Keratinocyte (primary cell): ENCODE data around the gene PSMB7. TPM values are rescaled to one million over a fixed set of nuclear protein-coding genes. Genes with fewer than 3 reads are reported as not detected.

Experiments used
- DNase-seq: peaks from one replicate; pipeline ENCODE4 v3.0.0-alpha.2; 2011; ENCODE audit warnings: low read depth, missing footprints, low spot score
- FAIRE-seq: peaks from 2 replicates; lab custom pipeline; 2011; peaks lifted over from hg19 to GRCh38; lab: Jason Lieb, UNC
- H2AFZ ChIP-seq: 2 replicates; pipeline ENCODE4 v1.6.0; 2012; ENCODE audit warnings: low read length, control low read depth, inconsistent platforms; ENCODE audit not compliant: control insufficient read depth
- H3K27ac ChIP-seq: 2 replicates; pipeline ENCODE4 v1.5.1; 2011; ENCODE audit warnings: low read length; ENCODE audit not compliant: control insufficient read depth, insufficient read depth
- H3K27me3 ChIP-seq: 3 replicates; pipeline ENCODE4 v1.6.0; 2011; ENCODE audit warnings: low read length; ENCODE audit not compliant: control insufficient read depth, insufficient read depth; ENCODE audit errors: extremely low read depth
- H3K36me3 ChIP-seq, 2 experiments: 2 replicates in 1 of 2; 3 replicates in 1 of 2; pipeline ENCODE4 v1.5.1; 2011; ENCODE audit warnings: low read length in 2 of 2, mild to moderate bottlenecking in 1 of 2; ENCODE audit not compliant: control insufficient read depth in 2 of 2, insufficient read depth in 2 of 2; ENCODE audit errors: extremely low read depth in 1 of 2
- H3K4me1 ChIP-seq: 3 replicates; pipeline ENCODE4 v1.5.1; 2011; ENCODE audit warnings: low read length; ENCODE audit not compliant: control insufficient read depth, insufficient read depth; ENCODE audit errors: extremely low read depth
- H3K4me2 ChIP-seq: 3 replicates; pipeline ENCODE4 v1.6.0; 2011; ENCODE audit warnings: low read depth, low read length; ENCODE audit not compliant: control insufficient read depth, insufficient read depth; ENCODE audit errors: extremely low read depth
- H3K4me3 ChIP-seq, 3 experiments: fragments of 200-600 bp in 1 of 3; sonication (generic) in 1 of 3; 2 replicates in 2 of 3; 3 replicates in 1 of 3; pipeline ENCODE4 v1.5.1; 2011 to 2016; ENCODE audit warnings: low read length in 3 of 3, mild to moderate bottlenecking in 3 of 3, control low read depth in 2 of 3, inconsistent platforms in 1 of 3, low read depth in 1 of 3, mixed read lengths in 1 of 3, mixed run types in 1 of 3, moderate library complexity in 1 of 3; ENCODE audit not compliant: control insufficient read depth in 2 of 3, insufficient read depth in 2 of 3; ENCODE audit errors: extremely low read depth in 1 of 3
- H3K79me2 ChIP-seq: 2 replicates; pipeline ENCODE4 v1.6.0; 2012; ENCODE audit warnings: low read length; ENCODE audit not compliant: control insufficient read depth, insufficient read depth
- H3K9ac ChIP-seq: 3 replicates; pipeline ENCODE4 v1.6.0; 2011; ENCODE audit warnings: low read length; ENCODE audit not compliant: control insufficient read depth, insufficient read depth; ENCODE audit errors: extremely low read depth
- H3K9me1 ChIP-seq: 3 replicates; pipeline ENCODE4 v1.6.0; 2011; ENCODE audit warnings: low read length; ENCODE audit not compliant: control insufficient read depth, insufficient read depth; ENCODE audit errors: extremely low read depth
- H3K9me3 ChIP-seq: 2 replicates; pipeline ENCODE4 v1.5.1; 2012; ENCODE audit warnings: low read depth, low read length; ENCODE audit not compliant: control insufficient read depth
- H4K20me1 ChIP-seq: 3 replicates; pipeline ENCODE4 v1.6.0; 2011; ENCODE audit warnings: low read length; ENCODE audit not compliant: control insufficient read depth, insufficient read depth; ENCODE audit errors: extremely low read depth
- CTCF ChIP-seq, 3 experiments: IDR thresholded peaks in 1 of 3; conservative IDR thresholded peaks in 1 of 3; optimal IDR thresholded peaks in 1 of 3; 2 replicates in 2 of 3; 3 replicates in 1 of 3; pipeline versions ENCODE3 to v1.5.1; 2011; ENCODE audit warnings: low read length in 3 of 3, mild to moderate bottlenecking in 3 of 3, moderate library complexity in 2 of 3, control low read depth in 1 of 3, inconsistent platforms in 1 of 3; ENCODE audit not compliant: insufficient read depth in 2 of 3; ENCODE audit errors: extremely low read depth in 1 of 3
- EZH2 ChIP-seq: IDR thresholded peaks from one replicate; pipeline ENCODE4 v1.6.1; 2012; ENCODE audit warnings: inconsistent platforms, mild to moderate bottlenecking, low read length, moderate library complexity
- dilution Hi-C: fragments of 300-500 bp; cut with MboI; formaldehyde crosslinking; loops from one replicate; pipeline ENCODE4 v1.7.0; 2020; ENCODE audit warnings: low sequenced_read_pairs; ENCODE audit not compliant: extremely low pct_ligation_motif_present
- polyA plus RNA-seq, 5 experiments: library from polyadenylated mRNA; depleted of rRNA in 3 of 5; stranded (reverse) in 3 of 5; stranded (forward) in 1 of 5; unstranded in 1 of 5; fragments of >200 nt; gene quantifications; 1 replicate in 1 of 5; 2 replicates in 3 of 5; 3 replicates in 1 of 5; pipeline versions ENCODE4 v1.2.1 to v1.2.3, GENCODE V29; 2011 to 2012; ENCODE audit warnings: missing spikeins in 2 of 5, low read depth in 1 of 5, low replicate concordance in 1 of 5

PSMB7 gene
- polyA plus RNA-seq, 1 donor (not counting 4 experiments of a cell fraction or from before 2014, with no cell fraction given): 388 TPM

- Histone ChIP-seq H3K9me1 (no peaks in the 10 kb centered on the region), H3K27ac (no peak overlapping the region), H3K79me2 (no peaks in the 10 kb centered on the region), H3K9ac (no peak overlapping the region), H3K4me1 (no peaks in the 10 kb centered on the region), H3K4me3 (no peak overlapping the region), H3K9me3 (no peaks in the 10 kb centered on the region), H4K20me1 (no peaks in the 10 kb centered on the region), H3K36me3 (no peaks in the 10 kb centered on the region), H3K4me2 (no peak overlapping the region), H2AFZ (no peak overlapping the region), H3K27me3 (no peaks in the 10 kb centered on the region)
- DNase-seq (no peak), FAIRE-seq (no peak)
- dilution Hi-C loops: no loop called here
- TF ChIP-seq CTCF (optimal IDR thresholded peaks at IDR 0.05 in 1 of 3, IDR thresholded peaks at IDR 0.05 in 1 of 3, conservative IDR thresholded peaks at IDR 0.05 in 1 of 3; ENCODE audit: extremely low read depth in 1 of 3, insufficient read depth in 2 of 3, low read length in 3 of 3): no peak
- TF ChIP-seq EZH2: no peak
These were observed 5.8 kb upstream of the PSMB7 start for GRCh38 chr9:124420991-124421543.

- H3K79me2 ChIP-seq: peaks cover 3% of the 10 kb centered on the region
- FAIRE-seq: no peak
- H3K27ac ChIP-seq: no peak overlapping the region
- no peak for TF ChIP-seq CTCF (optimal IDR thresholded peaks at IDR 0.05 in 1 of 3, IDR thresholded peaks at IDR 0.05 in 1 of 3, conservative IDR thresholded peaks at IDR 0.05 in 1 of 3; ENCODE audit: extremely low read depth in 1 of 3, insufficient read depth in 2 of 3, low read length in 3 of 3)
- H3K4me3 ChIP-seq: no peak overlapping the region
- H3K9me3 ChIP-seq: no peaks in the 10 kb centered on the region
- no peaks in the 10 kb centered on the region for H4K20me1 ChIP-seq
- H3K4me1 ChIP-seq: no peaks in the 10 kb centered on the region
- H3K4me2 ChIP-seq: no peak overlapping the region
- no peak overlapping the region for H3K9ac ChIP-seq
- no peak overlapping the region for H2AFZ ChIP-seq
- DNase-seq: no peak
- H3K9me1 ChIP-seq: no peaks in the 10 kb centered on the region
- dilution Hi-C loops: no loop called here
- no peaks in the 10 kb centered on the region for H3K27me3 ChIP-seq
- H3K36me3 ChIP-seq: no peaks in the 10 kb centered on the region
These were observed 4.7 kb upstream of the PSMB7 start for GRCh38 chr9:124419832-124420489.
